K562 (cell line): ENCODE measurements around the gene CTXND1. TPM values are rescaled to one million over a fixed set of nuclear protein-coding genes. Genes with fewer than 3 reads are reported as not detected.

Experiments
- CBFB ChIP-seq: sonication (generic); formaldehyde crosslinking; IDR thresholded peaks from 2 replicates; pipeline ENCODE4 v1.4.0; 2020; ENCODE audit warnings: mild to moderate bottlenecking, missing genetic modification reagents
- CREBBP ChIP-seq: IDR thresholded peaks from one replicate; pipeline ENCODE4 v1.6.1; 2012; ENCODE audit warnings: low read depth, mild to moderate bottlenecking, control low read depth, inconsistent platforms, low read length
- GABPB1 ChIP-seq: sonication (generic); formaldehyde crosslinking; IDR thresholded peaks from 2 replicates; pipeline ENCODE4 v1.8.0; 2022; ENCODE audit warnings: mild to moderate bottlenecking, missing genetic modification reagents
- HIVEP1 ChIP-seq: fragments of 250-450 bp; sonication (Bioruptor Pico); IDR thresholded peaks from 2 replicates; pipeline ENCODE4 v1.4.0; 2020; ENCODE audit warnings: mild to moderate bottlenecking
- IFI16 ChIP-seq: fragments of 250-450 bp; sonication (Bioruptor Pico); IDR thresholded peaks from 2 replicates; pipeline ENCODE4 v2.1.2; 2022; ENCODE audit warnings: mild to moderate bottlenecking, inconsistent platforms
- KDM5B ChIP-seq: fragments of 200-600 bp; sonication (generic); IDR thresholded peaks from 2 replicates; pipeline ENCODE4 v1.6.1; 2012; ENCODE audit warnings: low read depth, mild to moderate bottlenecking, moderate library complexity, low read length, control low read depth, inconsistent platforms; ENCODE audit not compliant: insufficient replicate concordance
- MAFG ChIP-seq: fragments of 450-650 bp; conservative IDR thresholded peaks from 2 replicates; pipeline ENCODE4 v1.6.1; 2016; ENCODE audit warnings: missing genetic modification characterization, missing compliant biosample characterization
- MAFK ChIP-seq: IDR thresholded peaks from 2 replicates; pipeline ENCODE4 v1.6.1; 2011; ENCODE audit warnings: low read length, improper control_type of control experiment
- NONO ChIP-seq, 2 experiments: fragments of 200-400 bp in 1 of 2; fragments of 450-650 bp in 1 of 2; formaldehyde crosslinking in 1 of 2; IDR thresholded peaks; 2 replicates each; pipeline ENCODE4 v1.6.1; 2017; ENCODE audit warnings: low read depth in 2 of 2, mild to moderate bottlenecking in 2 of 2, moderate library complexity in 2 of 2, low read length in 1 of 2
- POLR2G ChIP-seq: fragments of 200-400 bp; formaldehyde crosslinking; IDR thresholded peaks from 2 replicates; pipeline ENCODE4 v1.6.1; 2017; ENCODE audit warnings: low read depth, mild to moderate bottlenecking, antibody characterized with exemption, low read length, moderate library complexity
- RBM22 ChIP-seq: fragments of 200-400 bp; formaldehyde crosslinking; IDR thresholded peaks from 2 replicates; pipeline ENCODE4 v1.6.1; 2018; ENCODE audit warnings: low read length, low read depth; ENCODE audit not compliant: poor library complexity, severe bottlenecking
- RBM25 ChIP-seq: fragments of 200-400 bp; formaldehyde crosslinking; IDR thresholded peaks from 2 replicates; pipeline ENCODE4 v1.6.1; 2018; ENCODE audit warnings: low read length, low read depth, moderate library complexity; ENCODE audit not compliant: severe bottlenecking
- RNF2 ChIP-seq: sonication (generic); IDR thresholded peaks from 2 replicates; pipeline ENCODE4 v1.6.1; 2016
- SMAD1 ChIP-seq: fragments of 150-350 bp; IDR thresholded peaks from 2 replicates; pipeline ENCODE4 v1.6.1; 2014; ENCODE audit warnings: low read length, low read depth; ENCODE audit not compliant: partially characterized antibody
- TBL1XR1 ChIP-seq, 2 experiments: IDR thresholded peaks; 2 replicates each; pipeline ENCODE4 v1.6.1; 2012; ENCODE audit warnings: improper control_type of control experiment in 2 of 2, low read length in 2 of 2, mild to moderate bottlenecking in 1 of 2
- polyA plus RNA-seq, 8 experiments: library from polyadenylated mRNA; depleted of rRNA in 4 of 8; stranded (reverse) in 5 of 8; unstranded in 3 of 8; fragments of >200 nt; fragmentation: Nextera tagmentation in 2 of 8; fragmentation: Illumina TruSeq in 1 of 8; extraction: Ambion mirVana in 2 of 8; extraction: Trizol in 1 of 8; gene quantifications; 2 replicates each; pipeline versions ENCODE4 v1.2.1 to v1.2.3, GENCODE V29; 2011 to 2014; ENCODE audit warnings: inconsistent platforms in 1 of 8, missing spikeins in 1 of 8
- total RNA-seq, 7 experiments: library from RNA; depleted of rRNA in 6 of 7; stranded (reverse); fragments of >200 nt in 6 of 7; fragmentation: Illumina TruSeq in 2 of 7; extraction: Trizol in 2 of 7; gene quantifications; 2 replicates each; pipeline versions ENCODE4 v1.2.1 to v1.2.3, GENCODE V29; 2011 to 2021; ENCODE audit warnings: low replicate concordance in 1 of 7
- TF ChIP-seq, protein P1 (sequence below): fragments of 250-450 bp; sonication (Bioruptor Pico); IDR thresholded peaks from 2 replicates; pipeline ENCODE4 v1.5.0; 2020; ENCODE audit warnings: mild to moderate bottlenecking, borderline replicate concordance
- TF ChIP-seq, protein P2 (sequence below): sonication (generic); formaldehyde crosslinking; IDR thresholded peaks from 2 replicates; pipeline ENCODE4 v1.8.0; 2022; ENCODE audit warnings: mild to moderate bottlenecking, missing genetic modification reagents
- TF ChIP-seq, protein P3 (sequence below): fragments of 450-650 bp; IDR thresholded peaks from 2 replicates; pipeline ENCODE4 v1.6.1; 2016; ENCODE audit warnings: borderline replicate concordance

The CTXND1 gene
- total and polyA plus RNA-seq, 9 of the 15 experiments (the other 6 are each of a cell fraction or from before 2014, with no cell fraction given): 0.04 TPM; not detected in 7

- TF ChIP-seq RBM22 (no peak), CBFB (CRISPR knock-in tag) (no peak), TBL1XR1 (IDR thresholded peaks at IDR 0.05; ENCODE audit: low read length in 2 of 2) (peak in 1 of 2 experiments; percentile 41; a peak in 1 of 4 replicates), RNF2 (peak; percentile 85), CREBBP (no peak), GABPB1 (CRISPR knock-in tag) (peak; percentile 60), HIVEP1 (peak; percentile 66; the same call in 1 of the 2 replicates), POLR2G (peak; percentile 59), NONO (IDR thresholded peaks at IDR 0.05; ENCODE audit: low read depth in 2 of 2, low read length in 1 of 2) (no peak), RBM25 (no peak), KDM5B (no peak), SMAD1 (peak; percentile 63), IFI16 (CRISPR knock-in tag) (no peak), MAFG (tag) (peak; percentile 99), MAFK (peak; percentile 95)
- TF ChIP-seq, protein P1, sequence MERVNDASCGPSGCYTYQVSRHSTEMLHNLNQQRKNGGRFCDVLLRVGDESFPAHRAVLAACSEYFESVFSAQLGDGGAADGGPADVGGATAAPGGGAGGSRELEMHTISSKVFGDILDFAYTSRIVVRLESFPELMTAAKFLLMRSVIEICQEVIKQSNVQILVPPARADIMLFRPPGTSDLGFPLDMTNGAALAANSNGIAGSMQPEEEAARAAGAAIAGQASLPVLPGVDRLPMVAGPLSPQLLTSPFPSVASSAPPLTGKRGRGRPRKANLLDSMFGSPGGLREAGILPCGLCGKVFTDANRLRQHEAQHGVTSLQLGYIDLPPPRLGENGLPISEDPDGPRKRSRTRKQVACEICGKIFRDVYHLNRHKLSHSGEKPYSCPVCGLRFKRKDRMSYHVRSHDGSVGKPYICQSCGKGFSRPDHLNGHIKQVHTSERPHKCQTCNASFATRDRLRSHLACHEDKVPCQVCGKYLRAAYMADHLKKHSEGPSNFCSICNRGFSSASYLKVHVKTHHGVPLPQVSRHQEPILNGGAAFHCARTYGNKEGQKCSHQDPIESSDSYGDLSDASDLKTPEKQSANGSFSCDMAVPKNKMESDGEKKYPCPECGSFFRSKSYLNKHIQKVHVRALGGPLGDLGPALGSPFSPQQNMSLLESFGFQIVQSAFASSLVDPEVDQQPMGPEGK: 0 out of 2 replicates have a peak, but pooled peaks have one; percentile 10
- TF ChIP-seq, protein P2, sequence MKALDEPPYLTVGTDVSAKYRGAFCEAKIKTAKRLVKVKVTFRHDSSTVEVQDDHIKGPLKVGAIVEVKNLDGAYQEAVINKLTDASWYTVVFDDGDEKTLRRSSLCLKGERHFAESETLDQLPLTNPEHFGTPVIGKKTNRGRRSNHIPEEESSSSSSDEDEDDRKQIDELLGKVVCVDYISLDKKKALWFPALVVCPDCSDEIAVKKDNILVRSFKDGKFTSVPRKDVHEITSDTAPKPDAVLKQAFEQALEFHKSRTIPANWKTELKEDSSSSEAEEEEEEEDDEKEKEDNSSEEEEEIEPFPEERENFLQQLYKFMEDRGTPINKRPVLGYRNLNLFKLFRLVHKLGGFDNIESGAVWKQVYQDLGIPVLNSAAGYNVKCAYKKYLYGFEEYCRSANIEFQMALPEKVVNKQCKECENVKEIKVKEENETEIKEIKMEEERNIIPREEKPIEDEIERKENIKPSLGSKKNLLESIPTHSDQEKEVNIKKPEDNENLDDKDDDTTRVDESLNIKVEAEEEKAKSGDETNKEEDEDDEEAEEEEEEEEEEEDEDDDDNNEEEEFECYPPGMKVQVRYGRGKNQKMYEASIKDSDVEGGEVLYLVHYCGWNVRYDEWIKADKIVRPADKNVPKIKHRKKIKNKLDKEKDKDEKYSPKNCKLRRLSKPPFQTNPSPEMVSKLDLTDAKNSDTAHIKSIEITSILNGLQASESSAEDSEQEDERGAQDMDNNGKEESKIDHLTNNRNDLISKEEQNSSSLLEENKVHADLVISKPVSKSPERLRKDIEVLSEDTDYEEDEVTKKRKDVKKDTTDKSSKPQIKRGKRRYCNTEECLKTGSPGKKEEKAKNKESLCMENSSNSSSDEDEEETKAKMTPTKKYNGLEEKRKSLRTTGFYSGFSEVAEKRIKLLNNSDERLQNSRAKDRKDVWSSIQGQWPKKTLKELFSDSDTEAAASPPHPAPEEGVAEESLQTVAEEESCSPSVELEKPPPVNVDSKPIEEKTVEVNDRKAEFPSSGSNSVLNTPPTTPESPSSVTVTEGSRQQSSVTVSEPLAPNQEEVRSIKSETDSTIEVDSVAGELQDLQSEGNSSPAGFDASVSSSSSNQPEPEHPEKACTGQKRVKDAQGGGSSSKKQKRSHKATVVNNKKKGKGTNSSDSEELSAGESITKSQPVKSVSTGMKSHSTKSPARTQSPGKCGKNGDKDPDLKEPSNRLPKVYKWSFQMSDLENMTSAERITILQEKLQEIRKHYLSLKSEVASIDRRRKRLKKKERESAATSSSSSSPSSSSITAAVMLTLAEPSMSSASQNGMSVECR (CRISPR knock-in tag): no peak
- TF ChIP-seq, protein P3, sequence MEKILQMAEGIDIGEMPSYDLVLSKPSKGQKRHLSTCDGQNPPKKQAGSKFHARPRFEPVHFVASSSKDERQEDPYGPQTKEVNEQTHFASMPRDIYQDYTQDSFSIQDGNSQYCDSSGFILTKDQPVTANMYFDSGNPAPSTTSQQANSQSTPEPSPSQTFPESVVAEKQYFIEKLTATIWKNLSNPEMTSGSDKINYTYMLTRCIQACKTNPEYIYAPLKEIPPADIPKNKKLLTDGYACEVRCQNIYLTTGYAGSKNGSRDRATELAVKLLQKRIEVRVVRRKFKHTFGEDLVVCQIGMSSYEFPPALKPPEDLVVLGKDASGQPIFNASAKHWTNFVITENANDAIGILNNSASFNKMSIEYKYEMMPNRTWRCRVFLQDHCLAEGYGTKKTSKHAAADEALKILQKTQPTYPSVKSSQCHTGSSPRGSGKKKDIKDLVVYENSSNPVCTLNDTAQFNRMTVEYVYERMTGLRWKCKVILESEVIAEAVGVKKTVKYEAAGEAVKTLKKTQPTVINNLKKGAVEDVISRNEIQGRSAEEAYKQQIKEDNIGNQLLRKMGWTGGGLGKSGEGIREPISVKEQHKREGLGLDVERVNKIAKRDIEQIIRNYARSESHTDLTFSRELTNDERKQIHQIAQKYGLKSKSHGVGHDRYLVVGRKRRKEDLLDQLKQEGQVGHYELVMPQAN: no peak
These were observed 91.3 kb downstream of the CTXND1 start (continued) for GRCh38 chr15:80160570-80161156.
